PC-3 (cell line): ENCODE results near the gene KIAA0040. TPM values are rescaled to one million over a fixed set of nuclear protein-coding genes. Genes with fewer than 3 reads are reported as not detected.
A peak's percentile ranks its signal among the peaks of the same experiment; 100 is the strongest.

Source experiments
- ATAC-seq: fragments of 200-7000 bp; cut with Tn5 transposase; 2 replicates; pipeline ENCODE4 v1.9.1; 2020; ENCODE audit warnings: mild to moderate bottlenecking, moderate library complexity
- BruUV-seq: library from RNA; stranded (reverse); fragments of 400-500 nt; replicated peaks from 2 replicates; lab custom pipeline; 2021; lab: Mats Ljungman, UMichigan
- CTCF ChIA-PET: fragments of 300-600 bp; sonication (Branson Sonifier 250); formaldehyde crosslinking; loops from one replicate; lab custom pipeline; 2022; ENCODE audit warnings: antibody characterized with exemption; lab: Charles Lee
- POLR2A ChIA-PET: fragments of 300-600 bp; sonication (Branson Sonifier 250); formaldehyde crosslinking; loops from one replicate; lab custom pipeline; 2022; ENCODE audit warnings: antibody characterized with exemption; ENCODE audit not compliant: unreplicated experiment; lab: Charles Lee
- DNase-seq: peaks from one replicate; pipeline ENCODE4 v3.0.0-alpha.2; 2015
- H2AFZ ChIP-seq: fragments of 300-600 bp; sonication (generic); 2 replicates; pipeline ENCODE4 v1.6.0; 2016; ENCODE audit warnings: antibody characterized with exemption, low read length
- H3F3A ChIP-seq: fragments of 300-600 bp; sonication (generic); one replicate; pipeline ENCODE4 v1.6.0; 2017; ENCODE audit warnings: antibody characterized with exemption, low read length, control low read depth, mild to moderate bottlenecking; ENCODE audit not compliant: unreplicated experiment
- H3K27ac ChIP-seq: fragments of 300-600 bp; sonication (generic); 2 replicates; pipeline ENCODE4 v1.5.1; 2016; ENCODE audit warnings: mild to moderate bottlenecking, low read length
- H3K27me3 ChIP-seq: fragments of 300-600 bp; sonication (generic); 2 replicates; pipeline ENCODE4 v1.6.1; 2016; ENCODE audit warnings: low read length, mixed read lengths
- H3K36me3 ChIP-seq: fragments of 300-600 bp; sonication (generic); 2 replicates; pipeline ENCODE4 v1.6.1; 2016; ENCODE audit warnings: low read depth, mixed run types, low read length, mixed read lengths
- H3K4me1 ChIP-seq: fragments of 300-600 bp; sonication (generic); 2 replicates; pipeline ENCODE4 v1.5.1; 2016; ENCODE audit warnings: low read length; ENCODE audit not compliant: insufficient read depth
- H3K4me2 ChIP-seq: fragments of 300-600 bp; sonication (generic); 2 replicates; pipeline ENCODE4 v1.6.0; 2016; ENCODE audit warnings: low read length
- H3K4me3 ChIP-seq: fragments of 300-600 bp; sonication (generic); 2 replicates; pipeline ENCODE4 v1.5.1; 2016; ENCODE audit warnings: mild to moderate bottlenecking, low read length, mixed read lengths
- H3K79me2 ChIP-seq: fragments of 300-600 bp; sonication (generic); 2 replicates; pipeline ENCODE4 v1.6.1; 2017; ENCODE audit warnings: low read length, mixed read lengths
- H3K9ac ChIP-seq: fragments of 300-600 bp; sonication (generic); 2 replicates; pipeline ENCODE4 v1.6.0; 2016; ENCODE audit warnings: mild to moderate bottlenecking, low read length
- H3K9me2 ChIP-seq: fragments of 300-600 bp; sonication (generic); replicated peaks from 2 replicates; pipeline ENCODE4 v1.6.1; 2016; ENCODE audit warnings: mixed run types, low read length, mixed read lengths
- H3K9me3 ChIP-seq: fragments of 300-600 bp; sonication (generic); 2 replicates; pipeline ENCODE4 v1.6.1; 2016; ENCODE audit warnings: low read length, mixed read lengths
- H4K20me1 ChIP-seq: fragments of 300-600 bp; sonication (generic); 2 replicates; pipeline ENCODE4 v1.6.1; 2016; ENCODE audit warnings: low read length, mixed read lengths
- EZH2 ChIP-seq: fragments of 300-600 bp; sonication (generic); IDR thresholded peaks from one replicate; pipeline ENCODE4 v1.6.1; 2017; ENCODE audit warnings: antibody characterized with exemption, mild to moderate bottlenecking, low read length; ENCODE audit not compliant: unreplicated experiment
- EZH2phosphoT487 ChIP-seq: fragments of 300-600 bp; sonication (generic); IDR thresholded peaks from 2 replicates; pipeline ENCODE4 v1.6.1; 2018; ENCODE audit warnings: mild to moderate bottlenecking, antibody characterized with exemption, low read length, borderline replicate concordance
- intact Hi-C: fragments of 100-400 bp; cut with micrococcal nuclease; formaldehyde crosslinking; loops from 2 replicates; pipeline ENCODE4 v1.9.0; 2023
- total RNA-seq: library from RNA; depleted of rRNA; stranded (reverse); fragments of >200 nt; gene quantifications from 2 replicates; pipeline ENCODE4 v1.2.3, GENCODE V29; 2014
- TF ChIP-seq, protein P1 (sequence below): fragments of 300-600 bp; sonication (generic); conservative IDR thresholded peaks from 2 replicates; pipeline ENCODE4 v1.5.1; 2017; ENCODE audit warnings: antibody characterized with exemption, low read depth, mild to moderate bottlenecking, low read length

KIAA0040 gene
- total RNA-seq, 1 experiment from 2014 or later = 17.8 TPM

DNA sequence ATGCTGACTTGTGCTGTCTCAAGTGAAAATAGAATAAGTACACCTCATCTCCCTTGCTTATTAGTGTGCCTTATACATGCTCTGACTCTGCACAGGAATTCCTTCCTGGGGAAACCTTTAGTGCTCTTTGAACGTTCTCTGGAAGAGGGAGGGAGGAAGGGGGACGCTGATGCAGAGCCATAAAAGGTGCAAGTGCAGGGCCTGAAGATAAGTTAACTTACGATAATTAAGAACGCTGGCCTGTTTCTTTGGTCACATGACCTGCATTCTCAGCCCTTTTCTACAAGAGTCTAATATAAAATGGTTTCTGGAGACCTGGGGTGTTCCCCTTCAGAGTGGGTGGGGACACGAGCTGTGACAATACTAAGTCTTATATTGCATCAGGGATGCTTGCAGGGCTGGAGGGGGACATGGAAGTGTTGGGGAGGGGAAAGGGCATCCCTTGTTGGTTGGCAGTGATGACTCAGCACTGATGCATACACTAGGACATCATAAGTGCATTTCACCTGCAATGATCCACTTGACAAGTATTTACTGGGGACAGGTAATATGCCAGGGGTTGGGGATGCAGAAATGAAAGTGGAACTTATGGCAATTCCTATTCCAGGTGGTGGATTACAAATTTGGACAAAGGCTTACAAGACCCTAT lies 26.3 kb upstream of the KIAA0040 start:
- POLR2A ChIA-PET = no interaction called here
- peak; percentile 44 for ATAC-seq

DNA sequence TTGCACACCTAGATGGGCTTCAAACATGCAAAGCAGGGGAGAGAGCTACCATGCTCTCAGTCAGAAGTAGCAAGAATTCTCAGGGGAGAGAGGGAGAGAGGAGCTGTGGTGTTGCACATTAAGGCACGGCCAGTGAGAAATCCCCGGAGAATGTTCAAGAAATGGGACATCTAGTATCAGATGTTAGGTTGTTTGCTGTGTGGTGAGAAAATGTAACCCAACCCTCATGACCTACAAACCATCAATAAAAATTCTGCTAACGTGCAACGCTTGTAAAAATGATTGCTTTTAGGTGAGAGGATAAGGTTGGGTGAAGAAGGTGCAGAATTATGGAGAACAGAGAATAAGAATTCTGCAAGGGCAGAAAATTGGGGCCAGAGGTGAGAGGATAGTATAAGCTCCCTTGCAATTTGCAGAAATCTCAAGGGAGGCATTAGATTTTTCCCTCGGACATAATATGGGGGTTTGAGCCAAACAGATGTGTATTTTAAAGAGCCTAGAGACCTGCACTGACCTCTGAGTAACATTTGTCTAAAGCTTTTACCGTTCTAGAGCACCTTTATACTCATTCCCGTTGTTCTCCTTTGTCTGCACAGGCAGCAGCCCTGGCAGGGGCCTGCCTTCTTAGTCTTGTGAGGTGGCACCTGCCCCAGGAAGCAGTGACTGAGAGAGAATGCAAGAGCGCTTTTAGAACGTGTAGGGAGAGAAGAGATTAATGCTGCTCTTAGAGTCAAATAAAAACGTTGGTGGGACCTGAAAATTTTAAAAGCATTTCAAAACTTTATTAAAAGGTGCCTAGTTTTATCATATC lies 25.4 kb upstream of the KIAA0040 start:
- ChIA-PET POLR2A (no interaction called here), CTCF (interaction anchor here (0.8 kb wide), 1 partner anchor 63 kb away, joined by 4 read pairs; no protein-coding TSS in a partner anchor)
- Histone ChIP-seq H3K9ac (peak overlapping the region; percentile 32; the same call in 1 of the 2 replicates), H3K9me3 (no peaks in the 10 kb centered on the region), H4K20me1 (no peaks in the 10 kb centered on the region), H3K36me3 (no peaks in the 10 kb centered on the region), H3F3A (no peaks in the 10 kb centered on the region), H3K27ac (peak overlapping the region; percentile 83), H3K4me3 (no peak overlapping the region), H3K4me2 (peak overlapping the region; percentile 66), H3K4me1 (peaks cover 53% of the 10 kb centered on the region), H3K9me2 (no peaks in the 10 kb centered on the region), H3K79me2 (no peaks in the 10 kb centered on the region), H2AFZ (no peak overlapping the region), H3K27me3 (no peaks in the 10 kb centered on the region)
- TF ChIP-seq EZH2 = no peak
- no peak for TF ChIP-seq EZH2phosphoT487
- TF ChIP-seq, protein P1, sequence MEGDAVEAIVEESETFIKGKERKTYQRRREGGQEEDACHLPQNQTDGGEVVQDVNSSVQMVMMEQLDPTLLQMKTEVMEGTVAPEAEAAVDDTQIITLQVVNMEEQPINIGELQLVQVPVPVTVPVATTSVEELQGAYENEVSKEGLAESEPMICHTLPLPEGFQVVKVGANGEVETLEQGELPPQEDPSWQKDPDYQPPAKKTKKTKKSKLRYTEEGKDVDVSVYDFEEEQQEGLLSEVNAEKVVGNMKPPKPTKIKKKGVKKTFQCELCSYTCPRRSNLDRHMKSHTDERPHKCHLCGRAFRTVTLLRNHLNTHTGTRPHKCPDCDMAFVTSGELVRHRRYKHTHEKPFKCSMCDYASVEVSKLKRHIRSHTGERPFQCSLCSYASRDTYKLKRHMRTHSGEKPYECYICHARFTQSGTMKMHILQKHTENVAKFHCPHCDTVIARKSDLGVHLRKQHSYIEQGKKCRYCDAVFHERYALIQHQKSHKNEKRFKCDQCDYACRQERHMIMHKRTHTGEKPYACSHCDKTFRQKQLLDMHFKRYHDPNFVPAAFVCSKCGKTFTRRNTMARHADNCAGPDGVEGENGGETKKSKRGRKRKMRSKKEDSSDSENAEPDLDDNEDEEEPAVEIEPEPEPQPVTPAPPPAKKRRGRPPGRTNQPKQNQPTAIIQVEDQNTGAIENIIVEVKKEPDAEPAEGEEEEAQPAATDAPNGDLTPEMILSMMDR = no peak
- intact Hi-C loops = loop anchor here (1.0 kb wide), 2 partner anchors 21 to 49 kb away; no protein-coding TSS in a partner anchor
- BruUV-seq = no TSS peak
- DNase-seq (peak; percentile 80), ATAC-seq (peak; percentile 79)

More for the DNA sequence above, 26.3 kb upstream of the KIAA0040 start:
- Histone ChIP-seq H3F3A (no peaks in the 10 kb centered on the region), H3K4me3 (peak overlapping the region; percentile 46; the same call in 1 of the 2 replicates), H3K36me3 (no peaks in the 10 kb centered on the region), H3K27me3 (no peaks in the 10 kb centered on the region), H3K9me3 (no peaks in the 10 kb centered on the region), H3K27ac (peak overlapping the region; percentile 83), H3K79me2 (no peaks in the 10 kb centered on the region), H3K9me2 (no peaks in the 10 kb centered on the region), H2AFZ (no peak overlapping the region), H3K9ac (peak overlapping the region; percentile 32; the same call in 1 of the 2 replicates), H3K4me1 (peaks cover 53% of the 10 kb centered on the region), H3K4me2 (peak overlapping the region; percentile 66), H4K20me1 (no peaks in the 10 kb centered on the region)
- DNase-seq = peak; percentile 85
- no TSS peak for BruUV-seq
- CTCF ChIA-PET = no interaction called here
- intact Hi-C loops = no loop called here
- no peak for TF ChIP-seq EZH2
- TF ChIP-seq, protein P1 = no peak
- no peak for TF ChIP-seq EZH2phosphoT487
